ENCODE data around the gene GABRD.

The GABRD gene

GRCh38 chr1:2033165-2033564 is 14.0 kb downstream of the GABRD start:
- no peak for DNase-seq

- no peak for DNase-seq
Observed at GRCh38 chr1:2036287-2036686, 17.1 kb downstream of the GABRD start.

GRCh38 chr1:2037314-2037979 is 18.3 kb downstream of the GABRD start:
- no peak for DNase-seq

- no peak for DNase-seq
Observed at GRCh38 chr1:2038229-2038628, 19.1 kb downstream of the GABRD start.

GRCh38 chr1:2039251-2039650 is 20.1 kb downstream of the GABRD start:
- DNase-seq, result no peak

GRCh38 chr1:2041305-2041704 is 22.2 kb downstream of the GABRD start:
- no peak for DNase-seq

GRCh38 chr1:2041887-2042286 is 22.7 kb downstream of the GABRD start:
- DNase-seq, result no peak

- peak in 12 of 56 donors; percentile 8 to 37 (median 22) for DNase-seq
Observed at GRCh38 chr1:2042830-2043773, 24.0 kb downstream of the GABRD start.

GRCh38 chr1:2043886-2044285 is 24.7 kb downstream of the GABRD start:
- no peak for DNase-seq

GRCh38 chr1:2044510-2045319 is 25.6 kb downstream of the GABRD start:
- peak in 46 of 56 donors; percentile 6 to 80 (median 46) for DNase-seq

- DNase-seq, result no peak
Observed at GRCh38 chr1:2045468-2046173, 26.5 kb downstream of the GABRD start.

GRCh38 chr1:2046174-2046917 is 27.2 kb downstream of the GABRD start:
- DNase-seq, result peak in 14 of 56 donors; percentile 6 to 55 (median 24)

GRCh38 chr1:2046953-2047748 is 28.0 kb downstream of the GABRD start:
- DNase-seq, result no peak

GRCh38 chr1:2047749-2048729 is 28.9 kb downstream of the GABRD start:
- DNase-seq, result peak in 1 of 56 donors; percentile 30

- DNase-seq, result no peak
Observed at GRCh38 chr1:2049225-2049717, 30.1 kb downstream of the GABRD start.

- DNase-seq, result peak in 8 of 56 donors; percentile 17 to 43 (median 28)
Observed at GRCh38 chr1:2049718-2050431, 30.7 kb downstream of the GABRD start, which contains the start of gene PRKCZ. Gene PRKCZ, plus strand, starts transcription at chr1:2050411. Its CDS starts 220 bp downstream, at chr1:2050631.

- DNase-seq, result no peak
Observed at GRCh38 chr1:2050461-2050792, 31.3 kb downstream of the GABRD start.
